Measurements from ENCODE around the gene GARIN5A. TPM values are rescaled to one million over a fixed set of nuclear protein-coding genes. Genes with fewer than 3 reads are reported as not detected.

The GARIN5A gene
- total RNA-seq, 4 donors from 2014 or later = 1.7 to 5.9 (median 3.3) TPM

DNA sequence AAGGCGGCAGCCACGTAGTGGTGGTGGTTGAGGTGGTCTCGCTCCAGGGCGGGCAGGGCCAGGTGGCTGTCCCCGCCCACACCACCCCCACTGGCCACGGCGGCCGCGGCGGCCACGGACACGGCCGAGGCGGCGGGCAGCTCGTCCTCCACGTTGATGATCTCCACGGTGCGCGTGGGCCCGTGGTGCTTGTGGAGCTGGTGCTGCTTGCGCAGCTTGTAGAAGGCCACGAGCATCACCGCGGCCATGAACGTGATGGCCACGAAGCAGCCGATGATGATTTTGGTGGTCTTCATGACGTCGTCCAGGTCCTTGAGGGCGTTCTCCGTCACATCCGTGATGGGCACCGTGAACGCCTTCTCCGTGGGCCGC, 41.0 kb upstream of the GARIN5A start:
- intact Hi-C loops (cut with DNase I; ENCODE audit: low total_unique reads) = no loop called here
- TF ChIP-seq, protein P1, sequence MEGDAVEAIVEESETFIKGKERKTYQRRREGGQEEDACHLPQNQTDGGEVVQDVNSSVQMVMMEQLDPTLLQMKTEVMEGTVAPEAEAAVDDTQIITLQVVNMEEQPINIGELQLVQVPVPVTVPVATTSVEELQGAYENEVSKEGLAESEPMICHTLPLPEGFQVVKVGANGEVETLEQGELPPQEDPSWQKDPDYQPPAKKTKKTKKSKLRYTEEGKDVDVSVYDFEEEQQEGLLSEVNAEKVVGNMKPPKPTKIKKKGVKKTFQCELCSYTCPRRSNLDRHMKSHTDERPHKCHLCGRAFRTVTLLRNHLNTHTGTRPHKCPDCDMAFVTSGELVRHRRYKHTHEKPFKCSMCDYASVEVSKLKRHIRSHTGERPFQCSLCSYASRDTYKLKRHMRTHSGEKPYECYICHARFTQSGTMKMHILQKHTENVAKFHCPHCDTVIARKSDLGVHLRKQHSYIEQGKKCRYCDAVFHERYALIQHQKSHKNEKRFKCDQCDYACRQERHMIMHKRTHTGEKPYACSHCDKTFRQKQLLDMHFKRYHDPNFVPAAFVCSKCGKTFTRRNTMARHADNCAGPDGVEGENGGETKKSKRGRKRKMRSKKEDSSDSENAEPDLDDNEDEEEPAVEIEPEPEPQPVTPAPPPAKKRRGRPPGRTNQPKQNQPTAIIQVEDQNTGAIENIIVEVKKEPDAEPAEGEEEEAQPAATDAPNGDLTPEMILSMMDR (IDR thresholded peaks at IDR 0.05) = no peak
- no peak for TF ChIP-seq POLR2A (IDR thresholded peaks at IDR 0.05)
- WGBS, 2 donors = 96% methylated on average over 36 to 37 of the region's 37 CpGs
- DNase-seq (ENCODE audit: low spot score in 2 of 2) = no peak
- no peak overlapping the region for H3K4me3 ChIP-seq (ENCODE audit: low read depth, poor library complexity, severe bottlenecking)

DNA sequence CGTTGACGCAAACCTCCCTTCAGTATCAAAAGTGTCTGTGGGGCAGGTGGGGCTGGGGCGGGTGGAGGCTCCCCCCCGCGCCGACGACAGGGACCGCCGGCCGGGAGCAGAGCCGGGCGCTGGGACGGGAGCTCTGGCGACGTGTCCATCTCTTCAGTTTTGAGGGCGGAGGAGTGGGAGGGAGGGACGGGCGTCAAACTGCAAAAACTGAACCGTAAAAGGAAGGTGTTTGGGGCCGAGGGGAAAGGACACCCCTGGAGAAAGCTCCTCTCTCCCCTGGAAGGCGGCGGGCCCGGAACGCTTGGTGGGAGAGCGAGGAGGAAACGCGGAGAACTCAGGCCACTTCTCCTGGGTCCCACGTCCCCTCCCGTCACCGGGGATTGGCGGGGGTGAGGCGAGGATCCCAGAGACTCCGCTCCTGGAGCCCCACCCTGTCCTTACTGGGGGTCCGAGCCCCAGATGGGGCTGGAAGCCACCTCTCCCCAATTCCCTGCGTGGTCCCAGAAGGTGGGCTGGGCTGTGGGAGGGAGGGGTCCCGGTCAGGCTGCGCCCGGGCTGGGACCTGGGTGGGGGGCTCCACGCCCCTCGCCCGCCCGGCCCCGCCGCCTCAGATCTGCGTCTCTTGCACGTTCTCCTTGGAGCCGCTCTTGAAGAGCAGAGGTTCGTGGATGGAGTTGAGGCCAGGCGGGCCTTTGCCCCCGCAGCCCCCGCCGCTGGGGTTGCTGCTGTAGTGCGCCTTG, 40.5 kb upstream of the GARIN5A start:
- TF ChIP-seq POLR2A (IDR thresholded peaks at IDR 0.05) = no peak
- TF ChIP-seq, protein P1 (IDR thresholded peaks at IDR 0.05) = no peak
- no peak for DNase-seq (ENCODE audit: low spot score in 2 of 2)
- intact Hi-C loops (cut with DNase I; ENCODE audit: low total_unique reads) = no loop called here
- H3K4me3 ChIP-seq (ENCODE audit: low read depth, poor library complexity, severe bottlenecking) = no peak overlapping the region
- WGBS, 2 donors = 58 to 71% methylated on average over 41 to 53 of the region's 53 CpGs

DNA sequence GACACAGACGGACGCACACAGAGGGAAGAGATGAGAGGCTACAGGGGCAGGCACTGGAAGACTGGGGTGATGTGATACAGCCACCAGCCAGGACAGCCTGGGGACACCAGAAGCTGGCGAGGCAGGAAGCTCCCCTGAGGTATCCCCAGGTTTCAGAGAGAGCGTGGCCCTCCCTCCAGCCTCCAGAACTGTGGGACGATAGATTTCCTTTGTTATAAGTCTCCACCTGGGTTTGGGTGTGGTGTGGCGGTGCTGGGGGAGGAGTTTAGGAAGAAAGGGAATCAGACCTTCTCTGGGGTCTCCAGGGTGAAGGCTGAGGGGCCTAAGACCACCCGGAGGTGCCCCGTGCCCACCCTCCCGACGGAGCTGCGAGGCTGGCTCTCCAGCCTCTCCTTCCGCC, 39.8 kb upstream of the GARIN5A start:
- TF ChIP-seq POLR2A (IDR thresholded peaks at IDR 0.05) = no peak
- TF ChIP-seq, protein P1 (IDR thresholded peaks at IDR 0.05) = no peak
- H3K4me3 ChIP-seq (ENCODE audit: low read depth, poor library complexity, severe bottlenecking) = no peak overlapping the region
- DNase-seq (ENCODE audit: low spot score in 2 of 2) = no peak
- 38 to 41% methylated on average over 12 of the region's 12 CpGs for WGBS, 2 donors
- intact Hi-C loops (cut with DNase I; ENCODE audit: low total_unique reads) = no loop called here

DNA sequence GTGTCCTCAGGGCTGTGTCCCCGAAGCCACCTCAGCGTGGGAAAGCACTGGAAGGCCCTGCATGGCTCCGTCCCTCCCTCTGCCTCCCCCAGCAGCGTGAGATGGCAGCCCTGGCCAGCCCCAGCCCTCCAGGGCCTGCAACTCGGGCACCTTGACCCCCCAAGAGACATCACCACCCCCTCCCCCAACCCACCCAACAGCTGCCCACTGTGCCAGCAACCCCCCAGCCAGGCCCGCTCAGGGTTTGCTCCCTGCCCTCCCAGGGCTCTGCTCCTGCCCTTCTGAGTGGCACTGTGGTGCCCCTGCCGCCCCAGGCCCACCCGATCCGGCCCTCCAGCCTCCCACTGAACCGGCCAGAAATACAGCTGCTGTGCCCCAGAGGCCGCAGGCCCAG, 38.5 kb upstream of the GARIN5A start:
- 71% methylated on average over 10 of the region's 11 CpGs; no CpG with 5 or more reads in 1 of the 2 donors for WGBS, 2 donors
- intact Hi-C loops (cut with DNase I; ENCODE audit: low total_unique reads) = no loop called here
- no peak for DNase-seq (ENCODE audit: low spot score in 2 of 2)
- H3K4me3 ChIP-seq (ENCODE audit: low read depth, poor library complexity, severe bottlenecking) = no peak overlapping the region
- TF ChIP-seq POLR2A (IDR thresholded peaks at IDR 0.05) = no peak
- TF ChIP-seq, protein P1 (IDR thresholded peaks at IDR 0.05) = no peak

DNA sequence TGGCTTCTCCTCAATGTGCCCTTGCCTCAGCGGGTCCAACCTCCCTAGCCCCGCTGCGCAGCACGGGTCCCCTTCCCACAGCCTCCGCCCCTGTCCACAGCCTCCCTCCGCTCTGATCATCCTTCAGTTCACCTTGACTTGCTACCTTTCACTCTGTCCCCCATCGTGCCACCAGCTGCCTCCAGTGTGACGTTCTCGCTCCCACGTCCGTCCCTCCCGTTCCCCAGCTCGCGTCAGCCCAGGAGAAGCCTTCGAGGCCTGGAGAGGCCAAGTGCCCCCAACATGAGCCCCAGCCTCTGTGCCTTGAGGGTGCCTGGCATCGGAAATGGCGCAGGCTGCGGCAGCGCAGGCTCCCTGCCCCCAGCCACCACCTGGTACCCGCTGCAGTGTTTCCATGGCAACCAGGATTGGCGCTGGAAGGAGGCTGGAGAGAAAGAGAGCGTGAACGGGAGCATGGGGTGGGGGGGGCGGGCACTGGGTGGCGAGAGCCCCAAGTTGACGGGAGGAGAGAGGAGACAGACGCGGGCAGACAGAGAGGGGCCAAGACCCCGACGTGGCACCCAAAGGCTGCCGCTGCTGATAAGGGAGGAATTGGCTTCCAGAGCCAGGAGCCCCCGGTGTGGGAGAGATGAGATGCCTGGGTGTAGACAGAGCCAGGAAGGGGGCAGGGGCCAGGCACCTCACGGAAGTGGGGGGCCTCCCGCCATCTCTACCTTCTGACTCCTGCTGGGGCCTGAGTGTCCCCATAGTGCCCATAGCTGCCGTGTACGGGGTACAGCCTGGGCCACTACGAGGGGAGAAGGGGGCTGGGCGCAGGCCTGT, 37.9 kb upstream of the GARIN5A start:
- DNase-seq (ENCODE audit: low spot score in 2 of 2) = no peak
- 36 to 40% methylated on average over 37 to 38 of the region's 38 CpGs for WGBS, 2 donors

More for the DNA sequence above, 37.9 kb upstream of the GARIN5A start:
- intact Hi-C loops (cut with DNase I; ENCODE audit: low total_unique reads) = no loop called here
- no peak overlapping the region for H3K4me3 ChIP-seq (ENCODE audit: low read depth, poor library complexity, severe bottlenecking)
- no peak for TF ChIP-seq POLR2A (IDR thresholded peaks at IDR 0.05)
- TF ChIP-seq, protein P1 (IDR thresholded peaks at IDR 0.05) = no peak
